Lower leg skin (tissue), 3 donors: ENCODE data around the gene CLSTN2.

ENCODE experiments used
- POLR2A ChIP-seq, 2 donors: fragments of 450-650 bp; IDR thresholded peaks; one replicate each; pipeline ENCODE4 v1.6.1; 2016 to 2017; ENCODE audit warnings: antibody characterized with exemption in 2 of 2, mild to moderate bottlenecking in 1 of 2, moderate library complexity in 1 of 2
- TF ChIP-seq, protein P1 (sequence below), 3 donors: fragments of 450-650 bp; IDR thresholded peaks; one replicate each; pipeline ENCODE4 v1.5.1; 2016; ENCODE audit warnings: antibody characterized with exemption in 3 of 3, mild to moderate bottlenecking in 3 of 3, moderate library complexity in 2 of 3

DNA sequence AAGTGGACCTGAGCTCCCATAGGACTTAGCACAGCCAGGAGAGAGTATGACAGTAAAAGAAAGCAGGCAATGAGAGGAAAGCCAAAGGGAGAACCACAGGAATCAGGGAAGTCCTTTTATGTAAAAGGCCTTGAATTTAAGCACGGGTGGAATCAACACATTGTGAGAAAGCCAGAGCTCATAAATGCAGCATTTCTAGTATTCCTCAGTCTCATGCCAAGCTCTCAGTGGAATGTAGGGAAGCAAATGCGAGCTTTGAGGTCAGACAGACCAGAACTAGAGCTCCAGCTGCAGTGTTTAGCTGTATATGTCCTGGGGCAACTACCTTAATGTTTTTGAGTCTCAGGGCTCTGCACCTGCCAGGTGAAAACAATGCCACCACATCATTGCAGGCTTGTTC, 610.8 kb downstream of the CLSTN2 start:
- TF ChIP-seq, protein P1, sequence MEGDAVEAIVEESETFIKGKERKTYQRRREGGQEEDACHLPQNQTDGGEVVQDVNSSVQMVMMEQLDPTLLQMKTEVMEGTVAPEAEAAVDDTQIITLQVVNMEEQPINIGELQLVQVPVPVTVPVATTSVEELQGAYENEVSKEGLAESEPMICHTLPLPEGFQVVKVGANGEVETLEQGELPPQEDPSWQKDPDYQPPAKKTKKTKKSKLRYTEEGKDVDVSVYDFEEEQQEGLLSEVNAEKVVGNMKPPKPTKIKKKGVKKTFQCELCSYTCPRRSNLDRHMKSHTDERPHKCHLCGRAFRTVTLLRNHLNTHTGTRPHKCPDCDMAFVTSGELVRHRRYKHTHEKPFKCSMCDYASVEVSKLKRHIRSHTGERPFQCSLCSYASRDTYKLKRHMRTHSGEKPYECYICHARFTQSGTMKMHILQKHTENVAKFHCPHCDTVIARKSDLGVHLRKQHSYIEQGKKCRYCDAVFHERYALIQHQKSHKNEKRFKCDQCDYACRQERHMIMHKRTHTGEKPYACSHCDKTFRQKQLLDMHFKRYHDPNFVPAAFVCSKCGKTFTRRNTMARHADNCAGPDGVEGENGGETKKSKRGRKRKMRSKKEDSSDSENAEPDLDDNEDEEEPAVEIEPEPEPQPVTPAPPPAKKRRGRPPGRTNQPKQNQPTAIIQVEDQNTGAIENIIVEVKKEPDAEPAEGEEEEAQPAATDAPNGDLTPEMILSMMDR (IDR thresholded peaks at IDR 0.05): no peak
- TF ChIP-seq POLR2A (IDR thresholded peaks at IDR 0.05): no peak
